Measurements from ENCODE around the gene CTAG2.
"Not testable (repeated sequence)": the region's sequence is repeated elsewhere in the genome, so short reads cannot be mapped to it uniquely, and the experiment has no call there.

The CTAG2 gene

DNA sequence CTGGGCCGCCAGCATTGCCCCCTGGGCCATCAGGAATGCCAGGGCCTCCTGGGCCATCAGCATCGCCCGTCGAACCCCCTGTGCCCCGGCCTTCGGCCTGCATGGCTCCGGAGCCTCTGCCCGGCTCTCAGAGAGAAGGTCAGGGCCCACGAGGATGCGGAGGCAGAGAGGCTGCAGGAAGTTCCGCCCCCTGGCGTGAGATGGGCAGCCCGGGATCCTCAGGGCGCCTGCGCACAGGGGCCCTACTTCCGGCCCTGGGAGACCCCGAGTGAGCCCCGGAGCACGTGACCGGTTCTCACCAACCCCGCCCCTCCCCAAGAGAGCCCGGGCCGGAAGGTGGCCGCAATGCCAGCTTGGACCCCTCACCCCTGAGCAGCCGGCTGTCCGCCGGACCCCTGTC lies at the start of gene CTAG2:
TSS of gene CTAG2 (minus strand) at position 167 of the 400 bp plus-strand sequence. CDS start at position 103, 64 bp downstream.
- not testable (repeated sequence) for DNase-seq (ENCODE audit: low read depth, low spot score)

DNA sequence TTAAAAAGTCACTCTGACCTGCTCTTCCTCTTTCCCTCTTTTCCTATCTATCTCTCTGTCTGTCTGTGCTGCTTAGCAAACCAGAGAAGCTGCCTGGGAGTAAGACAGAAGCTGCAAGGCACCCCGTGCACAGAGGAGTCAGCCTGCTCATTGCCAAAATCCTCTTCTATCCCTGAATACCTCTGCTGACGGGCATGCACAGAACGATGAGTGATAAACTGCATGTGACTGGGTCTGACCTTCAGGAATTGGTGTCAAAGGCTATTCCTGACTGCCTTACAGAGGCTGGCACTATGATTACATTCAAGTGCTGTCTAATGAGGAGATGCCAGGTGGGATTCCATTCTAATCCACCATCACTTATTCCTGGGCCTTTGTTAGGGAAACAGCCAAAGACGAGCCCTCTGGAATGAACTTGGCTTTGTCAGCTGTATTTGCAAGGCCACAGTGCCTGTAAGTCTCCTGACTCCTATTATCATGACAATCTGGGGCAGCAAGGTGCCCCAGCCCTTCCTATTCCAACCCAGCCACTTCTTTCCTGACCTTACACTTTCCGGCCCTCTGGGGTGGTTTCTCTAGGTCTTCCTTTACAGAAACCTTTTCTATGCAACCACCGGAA lies 45.4 kb upstream of the CTAG2 start:
- no peak for DNase-seq (ENCODE audit: low read depth, low spot score)

- DNase-seq (ENCODE audit: low read depth, low spot score) = no peak
Measured at GRCh38 chrX:154696676-154697045, 43.3 kb upstream of the CTAG2 start.

GRCh38 chrX:154695911-154696675 lies 42.7 kb upstream of the CTAG2 start:
- no peak for DNase-seq (ENCODE audit: low read depth, low spot score)

DNA sequence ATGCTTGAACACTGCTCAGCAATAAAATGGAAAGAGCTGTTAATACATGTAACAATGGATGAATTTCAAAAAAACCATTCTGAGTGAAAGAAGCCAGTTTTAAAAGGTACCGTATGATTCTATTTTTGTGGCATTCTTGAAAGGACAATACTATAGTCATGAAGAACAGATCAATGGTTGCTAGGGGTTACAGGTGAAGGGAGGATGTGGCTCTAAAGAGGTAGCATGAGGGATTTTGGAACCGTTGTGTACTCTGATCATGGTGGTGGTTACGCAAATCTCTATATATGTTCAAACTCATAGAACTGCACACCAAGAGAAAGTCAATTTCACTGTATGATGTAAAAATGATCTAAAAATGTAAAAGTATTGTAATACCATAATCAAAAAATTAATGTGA lies 40.0 kb upstream of the CTAG2 start:
- no peak for DNase-seq (ENCODE audit: low read depth, low spot score)

DNA sequence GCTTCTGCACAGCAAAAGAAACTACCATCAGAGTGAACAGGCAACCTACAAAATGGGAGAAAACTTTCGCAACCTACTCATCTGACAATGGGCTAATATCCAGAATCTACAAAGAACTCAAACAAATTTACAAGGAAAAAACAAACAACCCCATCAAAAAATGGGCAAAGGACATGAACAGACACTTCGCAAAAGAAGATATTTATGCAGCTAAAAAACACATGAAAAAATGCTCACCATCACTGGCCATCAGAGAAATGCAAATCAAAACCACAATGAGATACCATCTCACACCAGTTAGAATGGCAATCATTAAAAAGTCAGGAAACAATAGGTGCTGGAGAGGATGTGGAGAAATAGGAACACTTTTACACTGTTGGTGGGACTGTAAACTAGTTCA lies 37.1 kb upstream of the CTAG2 start:
- DNase-seq (ENCODE audit: low read depth, low spot score) = not testable (repeated sequence)

DNA sequence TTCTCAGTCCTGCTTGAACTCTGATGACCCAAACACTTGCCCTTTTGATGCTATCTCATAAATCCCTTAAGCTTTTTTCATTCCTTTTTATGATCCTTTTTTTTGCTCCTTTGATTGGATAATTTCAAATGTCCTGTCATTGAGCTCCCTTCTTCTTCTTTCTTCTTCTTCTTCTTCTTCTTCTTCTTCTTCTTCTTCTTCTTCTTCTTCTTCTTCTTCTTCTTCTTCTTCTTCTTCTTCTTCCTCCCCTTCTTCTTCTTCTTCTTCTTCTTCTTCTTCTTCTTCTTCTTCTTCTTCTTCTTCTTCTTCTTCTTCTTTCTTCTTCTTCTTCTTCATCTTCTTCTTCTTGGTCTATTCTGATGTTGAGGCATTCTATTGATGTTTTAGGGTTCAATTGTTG lies 18.7 kb upstream of the CTAG2 start:
- not testable (repeated sequence) for DNase-seq (ENCODE audit: low read depth, low spot score)

DNA sequence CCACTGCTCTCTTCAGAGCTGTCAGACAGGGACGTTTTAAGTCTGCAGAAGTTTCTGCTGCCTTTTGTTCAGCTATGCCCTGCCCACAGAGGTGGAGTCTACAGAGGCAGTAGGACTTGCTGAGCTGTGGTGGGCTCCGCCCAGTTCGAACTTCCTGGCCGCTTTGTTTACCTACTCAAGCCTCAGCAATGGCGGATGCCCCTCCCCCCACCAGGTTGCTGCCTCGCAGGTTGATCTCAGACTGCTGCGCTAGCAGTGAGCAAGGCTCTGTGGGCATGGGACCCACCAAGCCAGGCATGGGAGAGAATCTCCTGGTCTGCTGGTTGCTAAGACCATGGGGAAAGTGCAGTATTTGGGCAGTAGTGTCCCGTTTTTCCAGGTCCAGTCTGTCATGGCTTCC lies 17.5 kb upstream of the CTAG2 start:
- not testable (repeated sequence) for DNase-seq (ENCODE audit: low read depth, low spot score)

- no peak for DNase-seq (ENCODE audit: low read depth, low spot score)
Measured at GRCh38 chrX:154661899-154662298, 8.5 kb upstream of the CTAG2 start.

GRCh38 chrX:154661170-154661569 lies 7.8 kb upstream of the CTAG2 start:
- no peak for DNase-seq (ENCODE audit: low read depth, low spot score)

DNA sequence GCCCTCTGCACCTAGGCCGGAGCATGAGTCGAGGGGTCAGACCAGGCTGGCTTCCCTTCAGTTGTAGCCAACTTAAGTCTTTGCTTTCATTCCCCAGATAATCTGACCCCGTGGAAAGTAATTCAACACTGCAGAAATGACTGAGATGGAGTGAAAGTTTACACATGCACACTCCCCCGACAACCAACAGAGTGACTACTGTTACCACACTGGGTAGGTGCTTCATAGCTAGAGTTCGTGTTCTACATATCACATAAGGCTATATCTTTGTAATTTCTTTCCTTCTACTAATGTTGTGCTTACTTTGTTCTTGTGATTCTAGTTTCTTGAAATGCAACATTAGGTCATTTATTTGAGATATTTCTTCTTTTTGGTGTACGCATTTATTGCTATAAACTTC lies 7.2 kb upstream of the CTAG2 start:
- no peak for DNase-seq (ENCODE audit: low read depth, low spot score)

DNA sequence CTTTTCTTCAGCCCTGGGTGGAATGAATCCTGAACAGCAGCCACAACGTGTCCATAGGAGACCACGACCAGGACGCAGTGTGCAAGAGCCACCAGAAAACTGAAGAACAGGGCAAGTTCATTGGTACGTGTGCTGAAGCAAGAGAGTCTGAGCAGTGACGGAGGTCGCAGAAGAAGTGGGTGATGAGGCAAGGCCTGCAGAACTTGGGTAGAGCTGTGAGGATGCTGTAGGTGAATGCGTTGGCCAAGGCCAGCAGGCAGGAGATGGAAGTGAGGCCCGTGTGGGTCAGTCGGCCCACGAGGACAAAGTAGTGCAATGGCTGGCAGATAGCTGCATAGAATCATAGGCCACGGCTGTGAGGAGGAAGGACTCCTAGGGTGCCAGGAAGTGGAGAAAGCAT lies 5.6 kb upstream of the CTAG2 start:
- DNase-seq (ENCODE audit: low read depth, low spot score) = no peak

- no peak for DNase-seq (ENCODE audit: low read depth, low spot score)
Measured at GRCh38 chrX:154658187-154658586, 4.8 kb upstream of the CTAG2 start.

DNA sequence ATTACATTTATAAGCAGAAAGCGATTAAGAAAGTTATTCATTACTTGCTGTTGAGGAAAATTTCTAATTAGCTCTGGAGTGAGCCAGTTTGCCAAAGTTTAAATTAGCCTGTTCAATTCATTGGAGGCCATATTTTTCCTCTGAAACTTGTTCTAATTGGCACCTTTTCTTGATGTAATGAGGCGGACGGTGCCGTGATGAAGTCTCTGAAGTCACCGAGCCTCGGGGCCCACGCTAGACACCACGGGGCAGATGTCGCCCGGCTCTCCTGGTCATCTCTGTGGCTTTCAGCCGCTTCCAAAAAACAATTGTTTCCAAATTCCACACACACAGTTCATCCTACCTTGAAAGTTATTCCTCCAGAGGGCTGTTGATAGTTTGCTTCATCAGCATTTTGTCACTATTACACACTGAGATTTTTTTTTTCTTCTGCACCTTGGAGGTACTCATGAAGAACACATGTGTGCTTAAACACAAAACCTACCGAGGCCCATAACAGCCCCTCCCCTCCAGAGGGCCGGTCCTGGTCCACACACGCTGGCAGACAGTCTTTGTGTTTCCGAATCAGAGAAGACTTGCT lies 3.9 kb upstream of the CTAG2 start:
- no peak for DNase-seq (ENCODE audit: low read depth, low spot score)

DNA sequence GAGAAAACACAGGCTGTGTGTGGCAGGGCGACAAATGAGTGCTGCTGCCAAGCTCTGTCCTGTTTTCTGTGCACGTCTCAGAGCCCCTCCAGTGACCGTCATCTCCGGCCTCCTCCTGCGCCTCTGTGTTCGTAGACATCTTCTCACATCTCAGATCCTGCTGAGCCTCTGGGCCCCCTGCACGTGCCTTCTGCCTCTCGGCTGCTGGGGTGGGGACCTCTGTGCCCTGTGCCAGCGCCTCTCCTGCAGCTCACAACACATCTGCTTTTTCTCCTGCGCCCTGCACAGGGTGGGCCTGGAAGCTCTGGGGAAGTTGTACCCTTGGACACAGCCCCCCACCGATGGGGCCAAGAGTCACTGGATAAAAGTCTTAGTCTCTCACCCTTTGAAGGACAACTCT lies 2.4 kb upstream of the CTAG2 start:
- no peak for DNase-seq (ENCODE audit: low read depth, low spot score)

- no peak for DNase-seq (ENCODE audit: low read depth, low spot score)
Measured at GRCh38 chrX:154655346-154655745, 2.0 kb upstream of the CTAG2 start.

- DNase-seq (ENCODE audit: low read depth, low spot score) = no peak
Measured at GRCh38 chrX:154654925-154655324, 1.5 kb upstream of the CTAG2 start.

- no peak for DNase-seq (ENCODE audit: low read depth, low spot score)
Measured at GRCh38 chrX:154654372-154654771, 993 bp upstream of the CTAG2 start.

DNA sequence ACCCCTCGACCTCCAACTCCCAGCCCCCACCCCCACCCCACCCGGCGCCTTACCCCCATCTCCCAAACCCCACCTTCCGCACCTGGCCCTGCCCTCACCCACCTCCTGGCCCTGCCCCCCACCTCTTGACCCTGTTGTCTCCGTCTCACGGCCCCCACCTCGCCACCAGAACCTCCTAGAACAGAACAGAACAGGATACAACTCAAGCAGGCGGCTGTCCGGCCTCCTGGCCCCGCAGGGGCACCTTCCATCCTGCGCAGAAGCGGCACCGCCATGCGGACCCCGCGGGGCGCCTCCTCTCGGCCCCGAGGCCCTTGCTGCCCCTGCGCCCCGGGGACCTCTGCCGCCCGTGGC lies 354 bp downstream of the CTAG2 start:
- no peak for DNase-seq (ENCODE audit: low read depth, low spot score)

DNA sequence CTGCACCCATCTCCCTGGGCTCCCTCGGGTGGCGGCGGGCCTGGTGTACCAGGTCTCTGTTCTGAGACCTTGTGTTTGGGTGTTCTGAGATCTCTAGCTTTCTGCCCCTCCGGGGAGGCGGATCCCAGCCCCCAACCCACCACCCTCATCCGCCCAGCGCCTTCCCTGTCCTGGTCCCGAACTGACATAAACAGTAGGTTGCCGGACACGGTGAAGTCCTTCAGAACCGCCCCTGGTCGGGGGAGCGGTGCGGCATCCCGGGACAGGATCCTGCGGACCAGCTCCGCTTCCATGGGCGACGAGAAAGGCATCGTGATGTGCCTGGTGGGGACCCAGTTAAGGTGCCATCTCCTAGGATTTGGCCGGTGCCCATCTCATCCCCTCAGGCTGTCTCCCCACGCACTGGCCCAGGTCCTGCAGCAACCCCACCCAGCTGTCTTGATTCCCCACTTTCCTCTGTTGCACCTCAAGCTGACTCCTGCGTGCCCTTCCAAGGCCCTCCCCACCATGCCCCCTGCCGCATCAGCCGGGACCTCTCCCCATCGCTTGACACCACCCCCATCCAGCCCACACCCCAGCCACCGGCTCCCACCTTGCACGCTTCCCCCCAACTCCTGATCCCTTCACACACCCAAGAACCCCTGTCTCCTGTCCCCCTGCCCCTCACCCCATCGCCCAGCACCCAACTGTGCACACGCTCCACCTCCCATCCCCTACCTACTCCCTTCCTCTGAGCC lies 900 bp downstream of the CTAG2 start:
- no peak for DNase-seq (ENCODE audit: low read depth, low spot score)

- DNase-seq (ENCODE audit: low read depth, low spot score) = no peak
Measured at GRCh38 chrX:154650221-154650510, 3.2 kb downstream of the CTAG2 start.

DNA sequence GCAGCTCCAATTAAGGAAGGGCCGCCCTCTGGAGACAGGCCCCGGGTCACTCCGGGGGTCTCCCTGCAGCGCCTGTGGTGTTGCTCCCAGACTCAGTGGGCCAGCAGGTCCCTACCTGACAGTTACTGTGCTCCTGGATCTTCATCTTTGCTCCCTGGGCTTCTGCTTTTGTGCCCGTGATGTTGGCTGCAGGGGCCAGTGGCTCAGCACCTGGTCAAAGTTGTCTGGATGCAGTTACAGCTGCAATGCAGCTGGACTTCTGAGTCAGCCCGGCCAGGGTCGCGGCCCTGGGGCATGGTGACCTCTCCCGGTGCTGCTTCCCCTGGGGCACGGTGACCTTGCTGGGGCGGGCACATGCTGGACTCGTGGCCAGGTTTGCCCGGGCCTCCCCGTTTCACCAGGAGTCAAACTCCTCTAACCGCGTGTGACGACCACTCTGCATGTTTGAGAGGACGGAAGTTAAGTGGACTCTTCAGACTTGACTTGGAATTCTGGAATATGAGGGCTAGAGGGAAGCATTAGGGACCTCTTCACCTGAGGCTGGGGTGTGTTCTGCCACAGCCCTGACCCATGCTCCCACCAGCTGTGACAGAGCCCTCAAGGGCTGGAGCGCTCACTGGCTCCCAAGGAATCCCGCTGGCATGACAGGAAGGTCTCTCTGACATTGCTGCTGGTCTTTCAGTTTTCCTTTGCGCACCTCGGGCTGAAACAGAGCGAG lies 3.7 kb downstream of the CTAG2 start:
- DNase-seq (ENCODE audit: low read depth, low spot score) = no peak
